ENCODE measurements around the gene MARCHF3. TPM values are rescaled to one million over a fixed set of nuclear protein-coding genes. Genes with fewer than 3 reads are reported as not detected.
"Not testable (repeated sequence)": the region's sequence is repeated elsewhere in the genome, so short reads cannot be mapped to it uniquely, and the experiment has no call there.

MARCHF3 gene
- total RNA-seq, 1 donor = 13.7 TPM

- no peak for DNase-seq (ENCODE audit: low read depth in 2 of 3, low spot score in 2 of 3)
Measured at GRCh38 chr5:126963822-126964375, 66.5 kb downstream of the MARCHF3 start.

- DNase-seq (ENCODE audit: low read depth in 2 of 3, low spot score in 2 of 3) = no peak
Measured at GRCh38 chr5:126961702-126962101, 68.7 kb downstream of the MARCHF3 start.

- DNase-seq (ENCODE audit: low read depth in 2 of 3, low spot score in 2 of 3) = no peak
Measured at GRCh38 chr5:126961128-126961527, 69.2 kb downstream of the MARCHF3 start.

- no peak for DNase-seq (ENCODE audit: low read depth in 2 of 3, low spot score in 2 of 3)
Measured at GRCh38 chr5:126959188-126959587, 71.2 kb downstream of the MARCHF3 start.

GRCh38 chr5:126956991-126957390 is 73.4 kb downstream of the MARCHF3 start:
- no peak for DNase-seq (ENCODE audit: low read depth in 2 of 3, low spot score in 2 of 3)

- DNase-seq (ENCODE audit: low read depth in 2 of 3, low spot score in 2 of 3) = no peak
Measured at GRCh38 chr5:126954981-126955380, 75.4 kb downstream of the MARCHF3 start.

- no peak for DNase-seq (ENCODE audit: low read depth in 2 of 3, low spot score in 2 of 3)
Measured at GRCh38 chr5:126953640-126954039, 76.7 kb downstream of the MARCHF3 start.

GRCh38 chr5:126949475-126949874 is 80.9 kb downstream of the MARCHF3 start:
- DNase-seq (ENCODE audit: low read depth in 2 of 3, low spot score in 2 of 3) = no peak

GRCh38 chr5:126948453-126948852 is 81.9 kb downstream of the MARCHF3 start:
- DNase-seq (ENCODE audit: low read depth in 2 of 3, low spot score in 2 of 3) = no peak

GRCh38 chr5:126948011-126948355 is 82.4 kb downstream of the MARCHF3 start:
- DNase-seq (ENCODE audit: low read depth in 2 of 3, low spot score in 2 of 3) = no peak

GRCh38 chr5:126947146-126948010 is 83.0 kb downstream of the MARCHF3 start:
- DNase-seq (ENCODE audit: low read depth in 2 of 3, low spot score in 2 of 3) = peak in 1 of 3 donors; percentile 12

- DNase-seq (ENCODE audit: low read depth in 2 of 3, low spot score in 2 of 3) = not testable (repeated sequence)
Measured at GRCh38 chr5:126942908-126943307, 87.5 kb downstream of the MARCHF3 start.

- no peak for DNase-seq (ENCODE audit: low read depth in 2 of 3, low spot score in 2 of 3)
Measured at GRCh38 chr5:126941403-126941802, 89.0 kb downstream of the MARCHF3 start.

GRCh38 chr5:126939887-126940286 is 90.5 kb downstream of the MARCHF3 start:
- no peak for DNase-seq (ENCODE audit: low read depth in 2 of 3, low spot score in 2 of 3)

GRCh38 chr5:126938466-126938865 is 91.9 kb downstream of the MARCHF3 start:
- DNase-seq (ENCODE audit: low read depth in 2 of 3, low spot score in 2 of 3) = no peak

GRCh38 chr5:126937771-126938170 is 92.6 kb downstream of the MARCHF3 start:
- DNase-seq (ENCODE audit: low read depth in 2 of 3, low spot score in 2 of 3) = no peak

- no peak for DNase-seq (ENCODE audit: low read depth in 2 of 3, low spot score in 2 of 3)
Measured at GRCh38 chr5:126936775-126937418, 93.5 kb downstream of the MARCHF3 start.

GRCh38 chr5:126931963-126932660 is 98.2 kb downstream of the MARCHF3 start:
- no peak for DNase-seq (ENCODE audit: low read depth in 2 of 3, low spot score in 2 of 3)

GRCh38 chr5:126928041-126928440 is 102.3 kb downstream of the MARCHF3 start:
- DNase-seq (ENCODE audit: low read depth in 2 of 3, low spot score in 2 of 3) = no peak

GRCh38 chr5:126927429-126927828 is 102.9 kb downstream of the MARCHF3 start:
- no peak for DNase-seq (ENCODE audit: low read depth in 2 of 3, low spot score in 2 of 3)

- no peak for DNase-seq (ENCODE audit: low read depth in 2 of 3, low spot score in 2 of 3)
Measured at GRCh38 chr5:126926187-126926586, 104.2 kb downstream of the MARCHF3 start.
